ENCODE results near the gene RAB11FIP4. TPM values are rescaled to one million over a fixed set of nuclear protein-coding genes. Genes with fewer than 3 reads are reported as not detected.

The RAB11FIP4 gene
- total and polyA plus RNA-seq, 4 donors, result 5.2 to 19.1 (median 12.8) TPM

DNA sequence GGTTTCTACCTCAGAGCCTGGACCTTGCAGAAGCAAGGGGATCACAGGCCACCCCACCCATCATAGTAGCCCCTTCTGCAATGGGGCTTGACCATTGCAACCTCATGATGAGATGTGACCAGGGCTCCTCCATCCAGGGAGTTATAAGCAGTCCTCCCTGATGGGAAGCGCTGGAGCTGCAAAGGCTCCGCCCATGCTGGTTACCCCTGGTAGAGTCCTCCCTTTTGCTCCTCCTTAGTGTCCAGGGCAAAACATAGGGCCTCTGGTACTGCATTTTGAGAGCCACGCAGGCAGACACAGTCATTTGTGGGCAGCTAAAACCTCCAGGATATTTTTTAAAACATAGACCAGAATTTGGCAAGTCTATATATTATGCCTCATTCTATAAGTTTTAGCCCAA is 161.1 kb downstream of the RAB11FIP4 start:
- Histone ChIP-seq H3K9ac (ENCODE audit: insufficient read depth in 1 of 2, low read length in 2 of 2) (no peak overlapping the region), H3K27ac (ENCODE audit: low read depth in 1 of 2, low read length in 1 of 2) (no peak overlapping the region), H3K36me3 (ENCODE audit: control insufficient read depth in 4 of 4, insufficient read depth in 4 of 4, low read length in 4 of 4) (no peaks in the 10 kb centered on the region), H3K4me1 (ENCODE audit: control insufficient read depth in 5 of 5, insufficient read depth in 5 of 5, low read length in 5 of 5) (peaks cover 0 to 5% (median 0%) of the 10 kb centered on the region in 5 donors), H3K9me3 (ENCODE audit: control insufficient read depth in 4 of 4, insufficient read depth in 3 of 4, low read length in 3 of 4) (no peaks in the 10 kb centered on the region), H3K27me3 (ENCODE audit: control insufficient read depth in 3 of 3, insufficient read depth in 3 of 3, low read length in 2 of 3) (no peaks in the 10 kb centered on the region), H3K4me3 (no peak overlapping the region)
- ATAC-seq (ENCODE audit: insufficient read depth, low FRiP score) (no peak), DNase-seq (no peak)
- WGBS, 2 donors, result 90 to 94% methylated on average over 3 of the region's 3 CpGs
- TF ChIP-seq CTCF (IDR thresholded peaks at IDR 0.05; ENCODE audit: control extremely low read depth, extremely low read depth), result no peak

- no peak for TF ChIP-seq CTCF (IDR thresholded peaks at IDR 0.05; ENCODE audit: control extremely low read depth, extremely low read depth)
- no peaks in the 10 kb centered on the region for H3K9me3 ChIP-seq (ENCODE audit: control insufficient read depth in 4 of 4, insufficient read depth in 3 of 4, low read length in 3 of 4)
- no peak overlapping the region for H3K9ac ChIP-seq (ENCODE audit: insufficient read depth in 1 of 2, low read length in 2 of 2)
- no peaks in the 10 kb centered on the region for H3K36me3 ChIP-seq (ENCODE audit: control insufficient read depth in 4 of 4, insufficient read depth in 4 of 4, low read length in 4 of 4)
- no peaks in the 10 kb centered on the region for H3K27me3 ChIP-seq (ENCODE audit: control insufficient read depth in 3 of 3, insufficient read depth in 3 of 3, low read length in 2 of 3)
- ATAC-seq (ENCODE audit: insufficient read depth, low FRiP score) (no peak), DNase-seq (no peak)
- H3K4me3 ChIP-seq, result no peak overlapping the region
- no peak overlapping the region for H3K27ac ChIP-seq (ENCODE audit: low read depth in 1 of 2, low read length in 1 of 2)
- peaks cover 0 to 9% (median 0%) of the 10 kb centered on the region in 5 donors for H3K4me1 ChIP-seq (ENCODE audit: control insufficient read depth in 5 of 5, insufficient read depth in 5 of 5, low read length in 5 of 5)
- WGBS, 2 donors, result 58 to 81% methylated on average over 5 of the region's 5 CpGs
Measured at GRCh38 chr17:31553506-31553905, 162.0 kb downstream of the RAB11FIP4 start.

DNA sequence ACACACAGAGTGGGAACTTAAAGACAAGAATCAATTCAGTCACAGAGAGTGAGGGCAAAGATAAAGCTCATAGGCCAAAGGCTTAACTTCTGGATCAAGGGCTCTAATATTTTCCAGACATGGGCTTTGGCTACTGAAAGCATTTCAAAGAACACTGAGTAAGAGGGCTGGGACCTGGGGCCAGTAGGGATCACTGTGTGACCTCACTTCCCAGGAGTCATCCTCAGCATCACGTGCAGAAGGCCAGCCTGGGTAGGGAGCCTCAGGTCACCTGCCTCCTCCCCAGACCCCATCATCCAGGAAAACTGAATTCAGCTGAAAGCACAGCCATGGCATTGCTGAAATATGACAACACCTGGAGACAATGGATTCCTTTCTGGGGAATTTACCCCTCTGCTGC is 163.5 kb downstream of the RAB11FIP4 start:
- H3K27ac ChIP-seq (ENCODE audit: low read depth in 1 of 2, low read length in 1 of 2), result no peak overlapping the region
- no peak for ATAC-seq (ENCODE audit: insufficient read depth, low FRiP score)
- H3K4me1 ChIP-seq (ENCODE audit: control insufficient read depth in 5 of 5, insufficient read depth in 5 of 5, low read length in 5 of 5), result peaks cover 0 to 10% (median 0%) of the 10 kb centered on the region in 5 donors
- H3K9ac ChIP-seq (ENCODE audit: insufficient read depth in 1 of 2, low read length in 2 of 2), result no peak overlapping the region
- no peak overlapping the region for H3K4me3 ChIP-seq
- no peaks in the 10 kb centered on the region for H3K9me3 ChIP-seq (ENCODE audit: control insufficient read depth in 4 of 4, insufficient read depth in 3 of 4, low read length in 3 of 4)
- no peaks in the 10 kb centered on the region for H3K36me3 ChIP-seq (ENCODE audit: control insufficient read depth in 4 of 4, insufficient read depth in 4 of 4, low read length in 4 of 4)
- WGBS, 2 donors, result 78 to 84% methylated on average over 1 of the region's 1 CpG
- no peak for DNase-seq
- no peak for TF ChIP-seq CTCF (IDR thresholded peaks at IDR 0.05; ENCODE audit: control extremely low read depth, extremely low read depth)
- H3K27me3 ChIP-seq (ENCODE audit: control insufficient read depth in 3 of 3, insufficient read depth in 3 of 3, low read length in 2 of 3), result peaks cover 0 to 3% (median 0%) of the 10 kb centered on the region in 3 donors

Data from lung (tissue), 12 donors.